Measurements from ENCODE around the gene SDC1. TPM values are rescaled to one million over a fixed set of nuclear protein-coding genes. Genes with fewer than 3 reads are reported as not detected.
"Not testable (repeated sequence)": the region's sequence is repeated elsewhere in the genome, so short reads cannot be mapped to it uniquely, and the experiment has no call there.

SDC1 gene
- total RNA-seq, 3 donors from 2014 or later, result 65.3 to 170 (median 162) TPM

DNA sequence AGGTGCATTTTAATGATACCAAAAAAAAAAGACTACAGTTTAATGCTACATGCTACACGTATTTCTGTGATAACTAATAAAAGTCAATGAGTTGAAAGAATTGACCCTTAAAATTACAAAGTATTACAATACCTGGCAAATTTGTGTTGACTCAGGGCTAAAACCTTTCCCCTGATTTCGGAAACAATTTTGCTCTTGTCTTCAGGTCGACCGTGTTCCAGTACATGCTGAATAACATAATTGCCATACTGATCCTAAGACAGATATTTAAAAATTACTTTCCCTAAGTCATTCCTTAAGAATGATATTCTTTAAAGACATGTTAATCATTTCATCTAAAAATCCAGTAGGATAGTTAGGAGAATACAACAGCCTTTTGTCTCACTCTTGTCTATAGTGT is 29.8 kb upstream of the SDC1 start:
- ATAC-seq (no peak), DNase-seq (no peak)
- Histone ChIP-seq H3K36me3 (ENCODE audit: low read depth) (peaks cover 18% of the 10 kb centered on the region), H3K4me1 (ENCODE audit: low read depth) (no peaks in the 10 kb centered on the region), H3K4me3 (no peak overlapping the region), H3K9me3 (no peaks in the 10 kb centered on the region)
- no peak for TF ChIP-seq CTCF (IDR thresholded peaks at IDR 0.05)
- intact Hi-C loops (cut with DNase I, micrococcal nuclease), result no loop called here

- Histone ChIP-seq H3K4me3 (no peak overlapping the region), H3K4me1 (ENCODE audit: low read depth) (no peaks in the 10 kb centered on the region), H3K9me3 (no peaks in the 10 kb centered on the region), H3K36me3 (ENCODE audit: low read depth) (peaks cover 12% of the 10 kb centered on the region)
- intact Hi-C loops (cut with DNase I, micrococcal nuclease), result no loop called here
- TF ChIP-seq CTCF (IDR thresholded peaks at IDR 0.05), result no peak
- ATAC-seq (no peak), DNase-seq (no peak)
These were observed 25.5 kb upstream of the SDC1 start for GRCh38 chr2:20250436-20250835.

- intact Hi-C loops (cut with DNase I, micrococcal nuclease), result no loop called here
- DNase-seq, result no peak
- no peak for ATAC-seq
- H3K4me3 ChIP-seq, result no peak overlapping the region
- H3K9me3 ChIP-seq, result no peaks in the 10 kb centered on the region
- no peaks in the 10 kb centered on the region for H3K4me1 ChIP-seq (ENCODE audit: low read depth)
- peaks cover 9% of the 10 kb centered on the region for H3K36me3 ChIP-seq (ENCODE audit: low read depth)
- TF ChIP-seq CTCF (IDR thresholded peaks at IDR 0.05), result no peak
These were observed 24.2 kb upstream of the SDC1 start for GRCh38 chr2:20249170-20249569.

- Histone ChIP-seq H3K4me1 (ENCODE audit: low read depth) (no peaks in the 10 kb centered on the region), H3K36me3 (ENCODE audit: low read depth) (peaks cover 7% of the 10 kb centered on the region), H3K9me3 (no peaks in the 10 kb centered on the region), H3K4me3 (no peak overlapping the region)
- intact Hi-C loops (cut with DNase I, micrococcal nuclease), result no loop called here
- peak; percentile 29 for ATAC-seq
- no peak for TF ChIP-seq CTCF (IDR thresholded peaks at IDR 0.05)
- no peak for DNase-seq
These were observed 22.2 kb upstream of the SDC1 start for GRCh38 chr2:20247084-20247483.

DNA sequence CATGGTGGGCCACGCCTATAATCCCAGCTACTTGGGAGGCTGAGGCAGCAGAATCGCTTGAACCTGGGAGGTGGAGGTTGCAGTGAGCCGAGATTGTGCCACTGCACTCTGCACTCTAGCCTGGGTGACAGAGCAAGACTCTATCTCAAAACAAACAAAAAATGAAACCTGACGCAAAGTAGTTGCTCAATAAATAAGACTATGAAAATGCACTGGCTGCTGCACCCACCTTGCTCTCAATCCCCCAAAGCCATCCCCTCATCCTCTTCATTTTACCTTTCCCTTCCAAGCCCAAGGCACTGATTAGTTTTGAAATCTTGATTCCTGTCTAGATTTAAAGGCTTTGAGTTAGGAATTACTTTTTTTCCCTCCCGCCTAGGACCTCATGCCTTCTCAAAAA is 18.7 kb upstream of the SDC1 start:
- DNase-seq; H3K4me3 ChIP-seq; H3K36me3 ChIP-seq (ENCODE audit: low read depth); ATAC-seq; H3K4me1 ChIP-seq (ENCODE audit: low read depth); H3K9me3 ChIP-seq; intact Hi-C loops (cut with DNase I, micrococcal nuclease): not testable (repeated sequence)

DNA sequence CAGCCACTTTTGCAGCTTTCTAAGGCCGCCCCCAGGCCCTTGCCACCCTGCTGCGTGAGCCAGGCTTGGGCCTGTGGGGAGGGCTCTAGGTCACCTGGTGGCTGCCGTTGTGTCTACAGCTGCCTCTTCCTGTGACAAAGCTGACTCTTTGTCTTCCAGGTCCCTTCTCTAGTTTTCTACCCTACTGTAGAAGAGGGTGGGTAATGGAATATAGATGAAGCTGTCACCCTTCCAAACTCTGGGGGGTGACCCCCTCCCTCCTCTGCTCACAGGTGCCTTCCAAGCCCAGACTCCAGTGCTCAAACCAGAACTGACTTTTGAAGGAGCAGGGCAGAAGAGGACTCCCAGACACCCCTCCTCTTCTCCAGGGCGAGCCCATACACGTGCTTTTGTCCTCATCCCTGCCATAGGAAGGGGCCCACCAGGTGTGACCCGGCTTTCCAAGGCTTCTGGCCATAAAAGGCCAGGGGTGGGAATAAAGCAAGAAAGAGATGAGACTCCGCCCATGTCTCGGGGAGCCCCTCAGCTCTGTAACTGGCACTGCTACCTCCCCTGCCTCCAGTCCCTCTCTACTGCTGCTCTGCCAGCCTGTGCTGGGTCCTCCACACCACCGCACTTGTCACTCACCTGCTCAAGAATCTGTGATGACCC is 17.9 kb upstream of the SDC1 start:
- peak; percentile 47 for ATAC-seq

More for the DNA sequence above, 17.9 kb upstream of the SDC1 start:
- no peaks in the 10 kb centered on the region for H3K4me1 ChIP-seq (ENCODE audit: low read depth)
- no peak overlapping the region for H3K4me3 ChIP-seq
- no peak for TF ChIP-seq CTCF (IDR thresholded peaks at IDR 0.05)
- no peaks in the 10 kb centered on the region for H3K9me3 ChIP-seq
- DNase-seq, result no peak
- intact Hi-C loops (cut with DNase I, micrococcal nuclease), result no loop called here
- H3K36me3 ChIP-seq (ENCODE audit: low read depth), result no peaks in the 10 kb centered on the region

Data from mucosa of descending colon (tissue), 3 donors.